Neutrophil (primary cell): ENCODE data around the gene EEIG1.

Source experiments
- H3K27ac ChIP-seq: fragments of 200-600 bp; sonication (generic); 2 replicates; pipeline ENCODE4 v1.5.1; 2016; ENCODE audit warnings: mild to moderate bottlenecking, moderate library complexity
- H3K27me3 ChIP-seq: fragments of 200-600 bp; sonication (generic); 2 replicates; pipeline ENCODE4 v1.6.0; 2016; ENCODE audit warnings: mild to moderate bottlenecking
- H3K36me3 ChIP-seq: fragments of 200-600 bp; sonication (generic); 2 replicates; pipeline ENCODE4 v1.5.1; 2017
- H3K4me1 ChIP-seq, 2 experiments: fragments of 200-600 bp in 1 of 2; sonication (generic) in 1 of 2; 1 replicate in 1 of 2; 2 replicates in 1 of 2; pipeline versions ENCODE4 v1.5.1 to v1.6.1; 2013 to 2016; ENCODE audit warnings: low read depth in 1 of 2, low read length in 1 of 2, mild to moderate bottlenecking in 1 of 2, moderate library complexity in 1 of 2; ENCODE audit not compliant: control insufficient read depth in 1 of 2, insufficient read depth in 1 of 2
- H3K4me3 ChIP-seq, 2 experiments: fragments of 200-600 bp in 1 of 2; sonication (generic) in 1 of 2; 1 replicate in 1 of 2; 2 replicates in 1 of 2; pipeline ENCODE4 v1.5.1; 2013 to 2016; ENCODE audit warnings: low read depth in 1 of 2, low read length in 1 of 2, mild to moderate bottlenecking in 1 of 2, moderate library complexity in 1 of 2
- H3K9me3 ChIP-seq: fragments of 200-600 bp; sonication (generic); 2 replicates; pipeline ENCODE4 v1.5.1; 2016
- TF ChIP-seq, protein P1 (sequence below): fragments of 200-600 bp; sonication (generic); IDR thresholded peaks from 2 replicates; pipeline ENCODE4 v1.5.1; 2016; ENCODE audit warnings: antibody characterized with exemption

Gene EEIG1

DNA sequence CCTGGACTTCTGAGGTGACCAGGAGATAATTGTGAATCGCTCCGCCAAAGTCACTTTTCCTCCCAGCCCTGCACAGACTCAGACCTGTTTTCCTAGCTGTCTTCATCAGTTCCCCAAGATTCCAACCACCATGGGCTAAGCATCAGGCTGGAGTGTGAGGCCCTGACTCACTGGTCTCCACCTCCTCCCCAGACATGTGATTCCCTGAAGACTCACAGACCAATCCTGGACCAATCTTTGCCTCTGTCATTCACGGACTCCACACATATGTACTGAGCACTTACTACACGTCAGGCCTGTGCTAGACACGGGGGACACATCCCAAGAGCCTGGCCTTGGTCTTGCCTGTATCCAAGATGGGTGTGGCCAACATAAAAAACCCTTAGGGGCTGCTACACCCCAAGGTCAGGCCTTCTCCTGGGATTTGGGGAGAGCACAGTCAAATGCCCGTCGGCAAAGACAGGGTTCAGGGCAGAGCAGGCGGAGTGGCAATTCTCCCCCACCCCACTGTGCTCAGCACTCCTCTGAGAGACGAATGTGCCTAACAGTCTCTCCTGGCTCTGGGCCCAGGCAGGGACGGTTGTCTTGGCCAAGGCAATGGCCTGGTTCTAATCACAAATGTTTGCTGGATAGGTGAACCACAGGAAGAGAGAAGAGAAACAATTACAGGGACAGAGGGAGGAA, 11.9 kb downstream of the EEIG1 start:
- H3K27ac ChIP-seq: no peak overlapping the region
- no peaks in the 10 kb centered on the region for H3K9me3 ChIP-seq
- no peaks in the 10 kb centered on the region for H3K36me3 ChIP-seq
- H3K4me1 ChIP-seq: peaks cover 15 to 21% of the 10 kb centered on the region in 2 experiments
- no peak overlapping the region for H3K4me3 ChIP-seq
- H3K27me3 ChIP-seq: peaks cover 13% of the 10 kb centered on the region
- TF ChIP-seq, protein P1, sequence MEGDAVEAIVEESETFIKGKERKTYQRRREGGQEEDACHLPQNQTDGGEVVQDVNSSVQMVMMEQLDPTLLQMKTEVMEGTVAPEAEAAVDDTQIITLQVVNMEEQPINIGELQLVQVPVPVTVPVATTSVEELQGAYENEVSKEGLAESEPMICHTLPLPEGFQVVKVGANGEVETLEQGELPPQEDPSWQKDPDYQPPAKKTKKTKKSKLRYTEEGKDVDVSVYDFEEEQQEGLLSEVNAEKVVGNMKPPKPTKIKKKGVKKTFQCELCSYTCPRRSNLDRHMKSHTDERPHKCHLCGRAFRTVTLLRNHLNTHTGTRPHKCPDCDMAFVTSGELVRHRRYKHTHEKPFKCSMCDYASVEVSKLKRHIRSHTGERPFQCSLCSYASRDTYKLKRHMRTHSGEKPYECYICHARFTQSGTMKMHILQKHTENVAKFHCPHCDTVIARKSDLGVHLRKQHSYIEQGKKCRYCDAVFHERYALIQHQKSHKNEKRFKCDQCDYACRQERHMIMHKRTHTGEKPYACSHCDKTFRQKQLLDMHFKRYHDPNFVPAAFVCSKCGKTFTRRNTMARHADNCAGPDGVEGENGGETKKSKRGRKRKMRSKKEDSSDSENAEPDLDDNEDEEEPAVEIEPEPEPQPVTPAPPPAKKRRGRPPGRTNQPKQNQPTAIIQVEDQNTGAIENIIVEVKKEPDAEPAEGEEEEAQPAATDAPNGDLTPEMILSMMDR: no peak

DNA sequence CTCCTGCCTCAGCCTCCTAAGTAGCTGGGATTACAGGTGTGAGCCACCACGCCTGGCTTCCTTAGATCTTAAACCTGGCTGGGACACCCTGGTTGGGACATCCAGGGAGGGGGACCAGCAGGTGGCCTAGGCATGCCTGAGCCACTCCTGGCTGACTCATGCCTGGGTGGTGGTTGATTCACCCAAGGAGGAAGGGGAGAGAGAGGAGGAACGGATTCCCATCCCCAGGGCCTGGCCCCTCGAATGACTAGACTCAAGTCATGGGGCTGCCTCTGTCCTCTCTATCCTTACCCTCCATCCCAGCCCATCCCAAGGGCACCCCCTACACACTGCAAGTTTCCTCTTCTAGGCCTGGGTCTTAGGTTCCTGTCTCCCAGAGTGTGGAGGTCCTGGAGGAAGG, 12.7 kb downstream of the EEIG1 start:
- H3K4me3 ChIP-seq: no peak overlapping the region
- H3K27ac ChIP-seq: no peak overlapping the region
- peaks cover 13% of the 10 kb centered on the region for H3K27me3 ChIP-seq
- H3K9me3 ChIP-seq: no peaks in the 10 kb centered on the region
- H3K4me1 ChIP-seq: peaks cover 15 to 21% of the 10 kb centered on the region in 2 experiments
- no peaks in the 10 kb centered on the region for H3K36me3 ChIP-seq
- TF ChIP-seq, protein P1: no peak

DNA sequence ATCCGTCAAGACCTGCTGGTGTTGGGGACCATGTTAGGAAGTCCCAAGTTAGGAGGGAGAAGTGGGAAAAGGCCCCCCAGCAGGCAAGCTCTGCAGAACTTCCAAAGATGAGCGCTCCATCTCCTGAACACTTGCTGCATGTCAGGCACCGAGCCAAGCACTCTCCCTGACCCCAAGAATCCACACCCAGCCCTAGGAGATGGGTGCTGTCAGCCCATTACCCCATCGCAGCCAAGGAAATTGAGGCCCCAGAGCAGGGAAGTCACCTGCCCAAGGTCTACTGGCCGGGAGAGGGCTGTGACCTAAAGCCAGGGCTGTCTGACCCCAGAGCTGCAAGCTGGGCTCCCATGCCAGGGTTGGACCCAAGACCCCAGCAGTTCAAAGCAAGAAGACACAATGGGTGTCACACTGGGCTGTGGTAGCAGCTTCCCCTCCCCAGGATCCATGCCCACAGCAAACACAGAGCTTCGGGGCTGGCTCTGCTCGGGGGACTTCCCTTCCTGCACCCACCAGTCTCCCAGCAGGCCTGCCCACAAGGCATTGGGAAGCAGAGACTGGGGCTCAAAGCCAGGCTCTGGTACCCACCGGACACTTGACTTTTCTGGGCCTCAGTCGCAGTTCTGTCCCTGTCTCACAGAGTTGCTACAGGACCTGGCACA, 13.5 kb downstream of the EEIG1 start:
- no peak overlapping the region for H3K4me3 ChIP-seq
- no peak overlapping the region for H3K27ac ChIP-seq
- TF ChIP-seq, protein P1: no peak

DNA sequence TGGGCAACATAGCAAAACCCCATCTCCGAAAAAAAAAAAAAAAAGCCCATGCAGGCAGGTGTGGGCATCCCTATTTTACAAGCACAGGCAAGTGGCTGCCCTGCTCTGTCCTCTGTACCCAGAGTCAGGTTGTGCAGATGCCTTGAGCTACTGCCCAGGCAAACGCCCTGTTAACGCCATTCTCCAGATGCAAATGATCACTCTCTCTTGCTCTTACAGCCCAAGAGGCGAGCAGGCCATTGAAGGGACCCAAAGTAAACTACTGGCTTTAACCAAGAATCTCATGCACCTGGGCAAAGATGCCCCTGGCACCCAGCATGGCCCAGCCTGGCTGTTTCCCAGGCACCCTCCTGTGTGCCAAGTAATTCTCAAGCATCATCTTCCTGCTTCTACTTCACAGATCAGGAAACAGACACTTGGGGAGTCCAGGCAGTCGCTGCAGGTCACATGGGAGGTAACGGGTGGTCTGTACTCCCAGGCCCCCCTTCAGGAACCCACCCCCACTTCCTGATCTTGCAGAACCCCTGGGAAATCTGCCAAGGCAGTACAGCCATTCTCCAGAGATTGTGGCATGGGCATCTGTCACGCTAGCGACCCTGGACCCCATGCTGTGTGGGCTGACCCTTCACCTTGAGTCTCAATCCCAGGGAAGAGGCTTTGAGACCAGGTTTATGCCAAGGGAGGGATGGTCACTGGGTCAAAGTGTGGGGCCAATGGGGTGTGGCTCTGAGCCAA, 14.2 kb downstream of the EEIG1 start:
- Histone ChIP-seq H3K27ac (no peak overlapping the region), H3K4me3 (no peak overlapping the region), H3K36me3 (no peaks in the 10 kb centered on the region)

More for the DNA sequence above, 13.5 kb downstream of the EEIG1 start:
- peaks cover 12% of the 10 kb centered on the region for H3K27me3 ChIP-seq
- H3K9me3 ChIP-seq: no peaks in the 10 kb centered on the region
- H3K36me3 ChIP-seq: no peaks in the 10 kb centered on the region
- peaks cover 14 to 21% of the 10 kb centered on the region in 2 experiments for H3K4me1 ChIP-seq

DNA sequence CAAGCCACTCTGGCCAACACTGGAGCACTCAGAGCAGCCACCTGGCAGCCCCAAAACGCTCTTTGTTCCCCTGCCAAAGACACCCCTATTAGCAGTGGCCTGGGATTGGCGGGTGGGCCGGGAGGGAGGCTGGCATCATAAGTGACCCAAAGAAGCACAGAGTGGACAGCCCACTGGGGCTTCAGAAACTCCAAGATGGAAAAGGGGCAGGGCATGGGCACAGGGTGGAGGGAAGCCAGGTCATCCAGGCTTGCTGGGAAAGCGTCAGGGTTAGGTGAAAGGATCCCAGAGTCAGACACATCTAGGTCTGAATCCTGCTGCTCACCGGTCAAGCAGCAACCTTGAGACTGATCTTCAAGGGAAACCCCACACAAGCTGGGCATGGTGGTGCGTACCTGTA, 14.8 kb downstream of the EEIG1 start:
- Histone ChIP-seq H3K4me3 (no peak overlapping the region), H3K36me3 (no peaks in the 10 kb centered on the region), H3K27me3 (peaks cover 7% of the 10 kb centered on the region), H3K9me3 (no peaks in the 10 kb centered on the region), H3K4me1 (peaks cover 6 to 10% of the 10 kb centered on the region in 2 experiments), H3K27ac (no peak overlapping the region)
- TF ChIP-seq, protein P1: no peak

More for the DNA sequence above, 14.2 kb downstream of the EEIG1 start:
- Histone ChIP-seq H3K27me3 (peaks cover 7% of the 10 kb centered on the region), H3K4me1 (peaks cover 7 to 16% of the 10 kb centered on the region in 2 experiments), H3K9me3 (no peaks in the 10 kb centered on the region)
- TF ChIP-seq, protein P1: no peak
